Kidney (tissue), 14 donors: Measurements from ENCODE around the gene SDHAF3. TPM values are rescaled to one million over a fixed set of nuclear protein-coding genes. Genes with fewer than 3 reads are reported as not detected.

ENCODE experiments used
- DNase-seq, 5 donors: peaks; one replicate each; pipeline ENCODE4 v3.0.0-alpha.2; 2013 to 2020
- FAIRE-seq: peaks from 2 replicates; lab custom pipeline; 2012; peaks lifted over from hg19 to GRCh38; lab: Jason Lieb, UNC
- H3K27ac ChIP-seq, 2 donors: one replicate each; pipeline ENCODE4 v1.7.0; 2013; ENCODE audit warnings: low read depth in 2 of 2, low read length in 2 of 2, inconsistent platforms in 1 of 2
- H3K27me3 ChIP-seq: one replicate; pipeline ENCODE4 v1.7.1; 2013; ENCODE audit warnings: low read length, inconsistent platforms; ENCODE audit not compliant: control insufficient read depth, insufficient read depth
- H3K36me3 ChIP-seq, 3 donors: one replicate each; pipeline versions ENCODE4 v1.7.0 to v1.7.1; 2013; ENCODE audit warnings: low read length in 3 of 3, control low read depth in 1 of 3, inconsistent platforms in 1 of 3; ENCODE audit not compliant: insufficient read depth in 3 of 3, control insufficient read depth in 2 of 3
- H3K4me1 ChIP-seq, 3 donors: one replicate each; pipeline versions ENCODE4 v1.7.0 to v1.7.1; 2013; ENCODE audit warnings: low read length in 3 of 3, inconsistent platforms in 1 of 3, low read depth in 1 of 3; ENCODE audit not compliant: control insufficient read depth in 2 of 3, insufficient read depth in 2 of 3
- H3K4me3 ChIP-seq, 3 donors: one replicate each; pipeline versions ENCODE4 v1.7.0 to v1.8.1; 2013; ENCODE audit warnings: low read length in 3 of 3, control low read depth in 1 of 3, inconsistent platforms in 1 of 3
- H3K9ac ChIP-seq, 3 donors: one replicate each; pipeline versions ENCODE4 v1.7.0 to v1.7.1; 2013; ENCODE audit warnings: low read length in 3 of 3, control low read depth in 1 of 3, inconsistent platforms in 1 of 3
- H3K9me3 ChIP-seq, 3 donors: one replicate each; pipeline versions ENCODE4 v1.7.0 to v1.7.1; 2013; ENCODE audit warnings: low read length in 3 of 3, control low read depth in 1 of 3, inconsistent platforms in 1 of 3; ENCODE audit not compliant: control insufficient read depth in 2 of 3, insufficient read depth in 1 of 3
- CTCF ChIP-seq: IDR thresholded peaks from 3 replicates; pipeline ENCODE4 v1.5.1; 2012; ENCODE audit warnings: mild to moderate bottlenecking, moderate library complexity, borderline replicate concordance; ENCODE audit not compliant: insufficient read depth; ENCODE audit errors: extremely low read depth
- intact Hi-C: fragments of 100-400 bp; cut with DNase I; formaldehyde crosslinking; loops from one replicate; pipeline ENCODE4 v1.11.1; 2022
- polyA plus RNA-seq: library from polyadenylated mRNA; stranded (reverse); fragments of 350-450 nt; fragmentation: Illumina TruSeq; extraction: RNeasy Lipid Tissue Mini Kit (QIAGEN cat#74804); gene quantifications from one replicate; pipeline ENCODE4 v1.2.3, GENCODE V29; 2014; ENCODE audit warnings: low read depth, low replicate concordance; ENCODE audit not compliant: insufficient read depth
- total RNA-seq: library from RNA; stranded (reverse); fragmentation: NEBNext Ultra II Directional; extraction: Animal tissue kit (Norgen Biotek cat#: 25700); gene quantifications from one replicate; pipeline ENCODE4 v1.2.1, GENCODE V29; 2021
- donor health status: control.
- donor health status: control.
- donor health status: control.
- donor health status: control.
- donor health status: control.
- donor health status: DM: yes; HTN: yes; CAD: no.
- donor health status: Normal renal cell carcinoma (clear cell type).

The SDHAF3 gene
- total and polyA plus RNA-seq, 2 donors from 2014 or later, result 17.2 to 22.2 TPM

GRCh38 chr7:97203957-97204356 is 86.5 kb downstream of the SDHAF3 start:
- Histone ChIP-seq H3K36me3 (no peaks in the 10 kb centered on the region), H3K4me3 (no peak overlapping the region), H3K4me1 (no peaks in the 10 kb centered on the region), H3K27ac (no peak overlapping the region), H3K27me3 (no peaks in the 10 kb centered on the region), H3K9ac (no peak overlapping the region), H3K9me3 (no peaks in the 10 kb centered on the region)
- FAIRE-seq, result no peak
- no peak for DNase-seq
- no peak for TF ChIP-seq CTCF
- intact Hi-C loops, result no loop called here

- FAIRE-seq (no peak), DNase-seq (no peak)
- no peak overlapping the region for H3K27ac ChIP-seq
- H3K4me3 ChIP-seq, result no peak overlapping the region
- H3K9me3 ChIP-seq, result no peaks in the 10 kb centered on the region
- no peak for TF ChIP-seq CTCF
- H3K27me3 ChIP-seq, result no peaks in the 10 kb centered on the region
- intact Hi-C loops, result no loop called here
- no peak overlapping the region for H3K9ac ChIP-seq
- no peaks in the 10 kb centered on the region for H3K36me3 ChIP-seq
- no peaks in the 10 kb centered on the region for H3K4me1 ChIP-seq
Observed at GRCh38 chr7:97204821-97205220, 87.3 kb downstream of the SDHAF3 start.

GRCh38 chr7:97215556-97215955 is 98.1 kb downstream of the SDHAF3 start:
- DNase-seq, result no peak
- FAIRE-seq, result no peak
- Histone ChIP-seq H3K4me1 (no peaks in the 10 kb centered on the region), H3K4me3 (no peak overlapping the region), H3K27ac (no peak overlapping the region), H3K9me3 (peaks cover 0 to 2% (median 0%) of the 10 kb centered on the region in 3 donors), H3K36me3 (no peaks in the 10 kb centered on the region), H3K27me3 (no peaks in the 10 kb centered on the region), H3K9ac (no peak overlapping the region)
- intact Hi-C loops, result no loop called here
- TF ChIP-seq CTCF, result no peak

- no peak for TF ChIP-seq CTCF
- H3K4me1 ChIP-seq, result no peaks in the 10 kb centered on the region
- H3K9ac ChIP-seq, result no peak overlapping the region
- no peak overlapping the region for H3K4me3 ChIP-seq
- DNase-seq, result no peak
- no peak for FAIRE-seq
- no peak overlapping the region for H3K27ac ChIP-seq
- H3K9me3 ChIP-seq, result peaks cover 0 to 2% (median 0%) of the 10 kb centered on the region in 3 donors
- H3K36me3 ChIP-seq, result no peaks in the 10 kb centered on the region
- H3K27me3 ChIP-seq, result no peaks in the 10 kb centered on the region
- intact Hi-C loops, result no loop called here
Observed at GRCh38 chr7:97218767-97219166, 101.3 kb downstream of the SDHAF3 start.
